GM18517 (cell line): Measurements from ENCODE around the gene ORC6.

Experiments
- ATAC-seq: cut with Tn5 transposase; IDR thresholded peaks from one replicate; pipeline ENCODE4 v1.9.1; 2021; ENCODE audit warnings: mild to moderate bottlenecking, moderate library complexity; ENCODE audit not compliant: unreplicated experiment

Gene ORC6

GRCh38 chr16:46700048-46700447 lies 10.6 kb downstream of the ORC6 start:
- no peak for ATAC-seq

- no peak for ATAC-seq
These were observed 12.2 kb downstream of the ORC6 start for GRCh38 chr16:46701615-46702014.

DNA sequence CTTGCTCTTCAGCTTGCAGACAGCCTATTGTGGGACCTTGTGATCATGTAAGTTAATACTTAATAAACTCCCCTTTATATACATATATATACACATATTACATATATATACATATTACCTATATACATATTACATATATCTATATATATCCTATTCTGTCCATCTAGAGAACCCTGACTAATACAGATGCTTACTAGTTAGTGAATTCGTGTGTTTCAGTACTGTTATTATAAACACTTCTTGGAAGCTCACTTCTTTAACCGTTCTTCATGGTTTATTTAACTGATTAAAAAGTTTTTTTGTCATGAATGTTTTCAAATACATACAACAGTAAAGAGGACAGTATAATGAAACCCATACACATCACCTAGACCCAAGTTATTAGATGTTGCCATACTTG lies 12.6 kb downstream of the ORC6 start:
- ATAC-seq, result no peak

DNA sequence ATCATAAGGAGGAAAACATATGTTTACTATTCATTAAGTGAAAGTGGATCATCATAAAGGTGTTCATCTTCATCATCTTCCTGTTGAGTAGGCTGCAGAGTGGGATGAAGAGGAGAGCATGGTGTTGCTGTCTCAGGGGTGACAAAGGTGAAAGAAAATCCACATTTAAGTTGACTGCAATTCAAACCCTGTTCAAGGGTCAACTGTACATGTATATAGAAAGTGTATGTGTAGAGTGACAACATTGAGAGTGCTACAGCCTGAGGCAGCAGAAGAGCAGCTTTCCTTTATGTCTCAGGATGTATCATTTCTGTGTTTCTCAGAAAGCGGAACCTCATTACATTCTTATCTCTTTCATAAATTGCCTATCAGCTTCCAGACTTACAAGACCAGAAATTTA lies 17.2 kb downstream of the ORC6 start:
- no peak for ATAC-seq

DNA sequence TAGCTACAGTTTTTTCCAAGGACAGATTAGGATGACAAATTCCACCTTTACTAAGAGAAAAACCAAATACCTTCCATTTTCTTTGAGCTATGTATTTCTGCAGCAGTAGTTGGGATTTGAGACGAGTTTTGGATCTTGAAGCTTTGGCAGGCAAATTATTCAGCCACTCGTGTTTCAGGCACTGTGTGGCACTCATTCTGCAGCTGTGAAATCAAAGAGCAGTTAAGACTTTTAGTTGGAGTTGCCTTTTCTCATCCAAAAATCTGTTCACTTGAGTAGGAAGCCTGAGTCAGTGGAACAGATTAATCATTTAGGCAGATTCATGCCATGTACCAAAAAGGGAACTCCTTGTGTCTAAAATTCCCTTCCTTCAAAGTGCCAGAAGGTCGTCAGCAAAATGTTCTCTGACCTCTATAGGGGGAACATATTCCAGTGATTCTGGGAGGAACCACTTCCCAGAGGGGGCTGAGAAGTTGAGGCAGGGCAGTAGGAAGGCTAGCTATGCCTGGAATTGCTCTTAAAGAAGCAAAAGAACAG lies 20.1 kb downstream of the ORC6 start:
- ATAC-seq, result no peak

- ATAC-seq, result no peak
These were observed 21.9 kb downstream of the ORC6 start for GRCh38 chr16:46711106-46712058.

- ATAC-seq, result no peak
These were observed 23.5 kb downstream of the ORC6 start for GRCh38 chr16:46712911-46713310.

GRCh38 chr16:46713634-46714033 lies 24.2 kb downstream of the ORC6 start:
- no peak for ATAC-seq

DNA sequence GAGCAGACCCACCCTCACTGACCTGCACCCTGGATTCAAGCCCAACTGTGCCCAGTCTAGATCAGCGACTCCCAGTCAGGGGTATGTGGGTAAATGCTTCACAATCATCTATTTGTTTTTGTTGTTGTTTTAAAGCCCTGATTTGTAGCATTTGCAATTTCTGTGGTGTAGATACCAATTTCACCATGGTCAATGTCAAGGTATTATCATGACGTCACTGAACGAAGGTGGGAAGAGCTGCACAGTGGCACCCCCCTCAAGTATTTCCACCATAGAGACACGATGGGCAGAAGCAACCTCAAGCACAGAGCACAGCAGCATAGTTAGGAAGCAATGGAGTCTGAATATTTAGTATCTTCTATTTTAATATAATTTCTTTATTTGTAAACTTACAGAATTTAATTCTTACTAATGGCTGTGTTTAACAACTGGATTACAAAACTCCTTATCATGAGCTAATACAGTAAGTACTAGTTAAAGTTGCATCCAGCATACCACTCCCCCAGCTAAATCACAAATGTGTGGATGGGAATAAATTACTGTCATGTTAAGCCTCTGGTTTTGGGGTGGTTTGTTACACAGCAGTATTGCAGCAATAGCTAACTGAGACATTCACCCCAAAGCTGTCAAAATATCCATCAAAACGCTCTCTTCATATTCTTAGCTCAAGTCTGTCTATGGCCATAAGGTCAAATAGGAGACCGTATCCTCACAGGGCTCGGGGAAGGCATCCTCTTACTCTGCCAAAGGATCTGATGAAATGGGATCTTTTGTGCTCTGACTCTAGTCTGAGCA lies 25.5 kb downstream of the ORC6 start:
- no peak for ATAC-seq

- no peak for ATAC-seq
These were observed 26.4 kb downstream of the ORC6 start for GRCh38 chr16:46715769-46716305.

- ATAC-seq, result no peak
These were observed 28.2 kb downstream of the ORC6 start for GRCh38 chr16:46717692-46718091.

- ATAC-seq, result no peak
These were observed 28.8 kb downstream of the ORC6 start for GRCh38 chr16:46718214-46718613.

DNA sequence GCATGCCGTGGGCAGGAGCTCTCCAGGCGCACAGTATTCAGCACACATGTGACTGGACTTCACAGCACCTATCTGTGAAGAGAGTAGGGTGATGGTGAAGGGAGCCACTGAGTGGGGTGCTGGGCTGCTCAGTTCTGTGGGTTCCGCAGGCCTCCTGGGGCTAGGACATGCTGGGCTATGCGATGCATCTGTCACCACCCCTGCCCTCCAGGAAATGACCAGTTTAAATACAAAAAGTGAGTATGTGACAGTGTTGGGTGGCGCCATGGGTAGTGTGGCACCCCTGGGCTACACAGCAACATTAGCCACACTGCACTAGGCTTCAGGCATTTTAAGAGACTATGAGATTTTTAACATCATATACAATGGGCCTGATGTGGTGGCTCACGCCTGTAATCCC lies 30.1 kb downstream of the ORC6 start:
- ATAC-seq, result no peak

DNA sequence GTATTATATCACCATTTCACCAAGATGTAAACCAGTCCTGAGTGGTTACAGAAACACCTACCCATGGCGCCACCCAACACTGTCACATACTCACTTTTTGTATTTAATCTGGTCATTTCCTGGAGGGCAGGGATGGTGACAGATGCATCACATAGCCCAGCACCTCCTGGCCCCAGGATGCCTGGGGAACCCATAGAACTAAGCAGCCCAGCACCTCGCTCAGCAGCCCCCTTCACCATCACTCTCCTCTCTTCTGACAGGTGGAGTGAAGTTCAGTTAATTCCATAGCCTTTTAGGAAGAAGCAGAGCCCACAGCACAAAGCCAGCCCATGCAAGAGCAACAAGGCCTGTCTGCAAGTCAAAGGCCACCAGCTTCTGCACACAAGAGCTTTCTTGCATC lies 31.2 kb downstream of the ORC6 start:
- no peak for ATAC-seq

- ATAC-seq, result no peak
These were observed 32.4 kb downstream of the ORC6 start for GRCh38 chr16:46721885-46722284.

GRCh38 chr16:46727184-46727583 lies 37.7 kb downstream of the ORC6 start:
- ATAC-seq, result no peak

DNA sequence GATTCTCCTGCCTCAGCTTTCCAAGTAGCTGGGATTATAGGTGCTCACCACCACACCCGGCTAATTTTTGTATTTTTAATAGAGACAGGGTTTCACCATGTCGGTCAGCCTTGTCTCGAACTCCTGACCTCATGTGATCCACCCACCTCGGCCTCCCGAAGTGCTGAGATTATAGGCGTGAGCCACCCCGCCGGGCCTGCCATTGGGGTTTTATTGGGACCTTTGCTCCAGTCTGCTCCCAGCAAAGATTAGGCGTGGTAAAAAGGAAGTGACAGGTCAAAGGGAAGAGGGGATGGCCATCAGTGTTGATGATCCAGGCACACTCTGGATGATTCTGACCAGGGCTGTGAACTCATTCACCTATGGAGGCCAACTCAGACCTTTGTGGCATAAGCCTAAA lies 38.2 kb downstream of the ORC6 start:
- ATAC-seq, result no peak

GRCh38 chr16:46728806-46729205 lies 39.3 kb downstream of the ORC6 start:
- no peak for ATAC-seq

DNA sequence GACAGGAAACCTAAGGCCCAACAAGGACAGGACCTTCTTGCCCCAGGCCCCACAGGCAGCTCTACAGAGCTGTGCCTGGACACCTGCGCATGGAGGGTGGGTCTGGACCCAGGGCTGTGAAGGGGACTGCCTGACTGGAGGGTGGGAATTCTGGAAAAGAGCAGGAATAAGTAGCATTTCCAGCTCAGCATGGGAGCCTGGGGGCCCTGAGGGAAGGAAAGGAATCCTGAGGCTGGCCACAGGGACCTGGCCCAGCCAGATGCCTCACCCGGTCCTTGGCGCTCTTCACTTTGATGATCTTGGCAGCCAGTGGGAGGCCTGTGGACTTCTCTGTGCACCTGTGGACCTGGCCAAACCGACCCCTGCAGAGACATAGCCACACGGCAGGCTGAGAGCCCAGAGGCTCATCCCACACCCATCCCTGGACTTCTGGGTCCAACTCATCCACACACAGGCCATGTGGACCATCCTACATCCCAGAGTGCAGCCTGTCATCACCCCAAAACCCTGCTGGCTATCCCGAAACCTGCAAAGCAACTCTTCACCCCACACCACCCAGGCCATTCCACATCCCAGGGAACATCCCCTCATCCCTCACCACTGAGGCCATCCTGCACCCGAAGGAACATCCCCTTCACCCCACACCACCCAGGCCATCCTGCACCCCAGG lies 40.0 kb downstream of the ORC6 start:
- ATAC-seq, result no peak

DNA sequence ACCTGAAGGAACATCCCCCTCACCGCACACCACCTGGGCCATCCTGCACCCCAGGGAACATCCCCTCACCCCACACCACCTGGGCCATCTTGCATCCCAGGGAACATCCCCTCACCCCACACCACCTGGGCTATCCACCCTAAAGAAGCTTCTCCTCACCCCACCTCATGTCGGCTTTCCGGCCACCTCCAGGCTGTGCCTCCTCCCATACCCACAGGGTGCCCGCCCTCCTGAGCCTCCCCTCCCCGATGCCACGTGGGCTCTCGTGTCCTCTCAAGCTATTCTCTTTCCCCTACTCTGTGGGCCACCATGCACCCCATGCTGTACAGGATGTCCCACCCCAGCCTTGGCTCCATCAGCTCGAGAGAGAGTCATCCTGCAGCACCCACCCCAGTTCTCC lies 40.7 kb downstream of the ORC6 start:
- no peak for ATAC-seq
